H1 (cell line): Measurements from ENCODE around the gene ZNF280B. TPM values are rescaled to one million over a fixed set of nuclear protein-coding genes. Genes with fewer than 3 reads are reported as not detected.

Experiments
- CHD1 ChIP-seq: IDR thresholded peaks from 2 replicates; pipeline ENCODE4 v1.6.1; 2012; ENCODE audit warnings: low read depth, low read length, improper control_type of control experiment
- CHD7 ChIP-seq: fragments of 300-600 bp; sonication (generic); IDR thresholded peaks from 2 replicates; pipeline ENCODE4 v1.7.1; 2012; ENCODE audit warnings: low read length, moderate library complexity, mild to moderate bottlenecking, inconsistent platforms; ENCODE audit not compliant: insufficient replicate concordance
- KDM1A ChIP-seq: fragments of 200-600, 300-600 bp; sonication (generic); IDR thresholded peaks from 2 replicates; pipeline ENCODE4 v1.7.1; 2016; ENCODE audit warnings: mild to moderate bottlenecking, low read length, borderline replicate concordance
- RBBP5 ChIP-seq: IDR thresholded peaks from 2 replicates; pipeline ENCODE4 v1.7.1; 2012; ENCODE audit warnings: low read depth, mild to moderate bottlenecking, inconsistent platforms, low read length, moderate library complexity, borderline replicate concordance
- USF2 ChIP-seq: IDR thresholded peaks from 2 replicates; pipeline ENCODE4 v1.6.1; 2011; ENCODE audit warnings: low read length, improper control_type of control experiment
- polyA plus RNA-seq, 7 experiments: library from polyadenylated mRNA; depleted of rRNA in 3 of 7; stranded (reverse) in 5 of 7; unstranded in 2 of 7; fragments of >200 nt in 5 of 7; fragments of 200-250 nt in 2 of 7; gene quantifications; 1 replicate in 5 of 7; 2 replicates in 1 of 7; 4 replicates in 1 of 7; pipeline versions ENCODE4 v1.2.1 to v1.2.3, GENCODE V29; 2011 to 2013; ENCODE audit warnings: missing spikeins in 2 of 7, mixed read lengths in 2 of 7
- total RNA-seq: library from RNA; stranded (reverse); fragmentation: NEBNext Ultra II Directional; extraction: Animal tissue kit (Norgen Biotek cat#: 25700); gene quantifications from 2 replicates; pipeline ENCODE4 v1.2.1, GENCODE V29; 2021

The ZNF280B gene
- total and polyA plus RNA-seq, 2 of the 8 experiments (the other 6 are each of a cell fraction or from before 2014, with no cell fraction given), result 4.8 to 11.7 TPM

- no peak for TF ChIP-seq CHD7
- no peak for TF ChIP-seq CHD1
- TF ChIP-seq USF2, result no peak
- TF ChIP-seq RBBP5, result no peak
- no peak for TF ChIP-seq KDM1A
Measured at GRCh38 chr22:22536916-22537315, 28.4 kb upstream of the ZNF280B start (continued).
